K562 (cell line): ENCODE results near the gene SLC25A20. TPM values are rescaled to one million over a fixed set of nuclear protein-coding genes. Genes with fewer than 3 reads are reported as not detected.

Experiments
- ATAC-seq: fragments of 200-7000 bp; cut with Tn5 transposase; 3 replicates; pipeline ENCODE4 v1.9.1; 2020; ENCODE audit warnings: moderate library complexity
- BruUV-seq: library from RNA; stranded (reverse); fragments of 400-500 nt; replicated peaks from 2 replicates; lab custom pipeline; 2021; lab: Mats Ljungman, UMichigan
- CTCF ChIA-PET: fragments of 300-600 bp; formaldehyde crosslinking; extraction: SDS; loops from one replicate; lab custom pipeline; 2021; ENCODE audit warnings: low intra/inter-chr PET ratio; lab: Yijun Ruan, JAX
- POLR2A ChIA-PET: fragments of 300-600, 350-650 bp; sonication (Branson Sonifier 250); formaldehyde crosslinking; extraction: SDS; loops from one replicate; lab custom pipeline; 2021; ENCODE audit warnings: antibody characterized with exemption, inconsistent platforms; lab: Yijun Ruan, JAX
- DNase-seq, 4 experiments: peaks; one replicate each; pipeline versions ENCODE4 v3.0.0 to v3.0.0-alpha.2; 2011 to 2018; ENCODE audit warnings: low spot score in 3 of 4, mixed read lengths in 3 of 4; ENCODE audit errors: extremely low read depth in 1 of 4
- FAIRE-seq: peaks from 2 replicates; lab custom pipeline; 2011; peaks lifted over from hg19 to GRCh38; lab: Jason Lieb, UNC
- H2AFZ ChIP-seq: 2 replicates; pipeline ENCODE4 v1.6.0; 2011; ENCODE audit warnings: low read depth, low read length, control low read depth, inconsistent platforms
- H3K27ac ChIP-seq: fragments of 200-600 bp; 3 replicates; pipeline ENCODE4 v1.8.0; 2011; ENCODE audit warnings: low read depth, mild to moderate bottlenecking, control low read depth, inconsistent platforms, low read length, moderate library complexity, mixed read lengths; ENCODE audit errors: extremely low read depth
- H3K27me3 ChIP-seq, 2 experiments: fragments of 300-600 bp in 1 of 2; 2 replicates in 1 of 2; 3 replicates in 1 of 2; pipeline versions ENCODE4 v1.6.0 to v1.8.0; 2011; ENCODE audit warnings: inconsistent platforms in 2 of 2, low read length in 2 of 2, mild to moderate bottlenecking in 1 of 2, mixed read lengths in 1 of 2, moderate library complexity in 1 of 2; ENCODE audit not compliant: control insufficient read depth in 2 of 2, insufficient read depth in 2 of 2
- H3K36me3 ChIP-seq: fragments of 300-600 bp; 3 replicates; pipeline ENCODE4 v1.8.0; 2011; ENCODE audit warnings: mild to moderate bottlenecking, low read length, inconsistent platforms; ENCODE audit not compliant: control insufficient read depth, insufficient read depth
- H3K4me1 ChIP-seq, 2 experiments: fragments of 200-600 bp in 1 of 2; replicated peaks in 1 of 2; 2 replicates in 1 of 2; 3 replicates in 1 of 2; pipeline versions ENCODE4 v1.5.1 to v1.8.0; 2011; ENCODE audit warnings: inconsistent platforms in 2 of 2, low read length in 2 of 2, mild to moderate bottlenecking in 1 of 2, mixed read lengths in 1 of 2, moderate library complexity in 1 of 2; ENCODE audit not compliant: control insufficient read depth in 2 of 2, insufficient read depth in 2 of 2
- H3K4me2 ChIP-seq: 2 replicates; pipeline ENCODE4 v1.6.1; 2011; ENCODE audit warnings: low read length, control low read depth, inconsistent platforms, mixed read lengths; ENCODE audit not compliant: insufficient read depth
- H3K4me3 ChIP-seq: fragments of 200-600 bp; sonication (generic), shearing (Covaris generic); 2 replicates; pipeline ENCODE4 v1.5.1; 2016; ENCODE audit warnings: control low read depth, inconsistent platforms
- H3K79me2 ChIP-seq: fragments of 200-600 bp; 3 replicates; pipeline ENCODE4 v1.8.0; 2011; ENCODE audit warnings: low read length, inconsistent platforms; ENCODE audit not compliant: control insufficient read depth, insufficient read depth
- H3K9ac ChIP-seq, 2 experiments: 2 replicates each; pipeline versions ENCODE4 v1.6.0 to v1.6.1; 2011; ENCODE audit warnings: low read depth in 2 of 2, low read length in 2 of 2, control low read depth in 1 of 2, inconsistent platforms in 1 of 2, mild to moderate bottlenecking in 1 of 2, mixed read lengths in 1 of 2; ENCODE audit not compliant: insufficient read depth in 1 of 2
- H3K9me1 ChIP-seq: one replicate; pipeline ENCODE4 v1.6.0; 2011; ENCODE audit warnings: inconsistent platforms, mild to moderate bottlenecking, low read length, moderate library complexity; ENCODE audit not compliant: control insufficient read depth, insufficient read depth
- H3K9me3 ChIP-seq: replicated peaks from 2 replicates; pipeline ENCODE4 v1.5.1; 2011; ENCODE audit warnings: low read depth, low read length, inconsistent platforms; ENCODE audit not compliant: control insufficient read depth, insufficient read depth
- H4K20me1 ChIP-seq: replicated peaks from 2 replicates; pipeline ENCODE4 v1.6.1; 2011; ENCODE audit warnings: low read length, inconsistent platforms, mixed read lengths; ENCODE audit not compliant: control insufficient read depth, insufficient read depth
- RFX5 ChIP-seq: IDR thresholded peaks from 2 replicates; pipeline ENCODE4 v1.6.1; 2011; ENCODE audit warnings: low read depth, mild to moderate bottlenecking, improper control_type of control experiment, low read length
- WGBS: fragments of 100-300 bp; shearing (Covaris generic); methylation state at CpG from one replicate; pipeline ENCODE4 v1.1.6; 2016; ENCODE audit warnings: low coverage, mixed read lengths; ENCODE audit not compliant: insufficient coverage; ENCODE audit errors: missing lambda C conversion rate; 5-methylcytosine and 5-hydroxymethylcytosine counted together
- in situ Hi-C: fragments of 300-500 bp; cut with MboI; formaldehyde crosslinking; loops from 4 replicates; pipeline ENCODE4 v1.15.0; 2018; ENCODE audit warnings: inconsistent platforms, mixed read lengths
- intact Hi-C: fragments of 100-400 bp; cut with micrococcal nuclease; formaldehyde crosslinking; loops from 2 replicates; pipeline ENCODE4 v1.14.2; 2022
- polyA plus RNA-seq, 8 experiments: library from polyadenylated mRNA; depleted of rRNA in 4 of 8; stranded (reverse) in 5 of 8; unstranded in 3 of 8; fragments of >200 nt; fragmentation: Nextera tagmentation in 2 of 8; fragmentation: Illumina TruSeq in 1 of 8; extraction: Ambion mirVana in 2 of 8; extraction: Trizol in 1 of 8; gene quantifications; 2 replicates each; pipeline versions ENCODE4 v1.2.1 to v1.2.3, GENCODE V29; 2011 to 2014; ENCODE audit warnings: inconsistent platforms in 1 of 8, missing spikeins in 1 of 8
- total RNA-seq, 7 experiments: library from RNA; depleted of rRNA in 6 of 7; stranded (reverse); fragments of >200 nt in 6 of 7; fragmentation: Illumina TruSeq in 2 of 7; extraction: Trizol in 2 of 7; gene quantifications; 2 replicates each; pipeline versions ENCODE4 v1.2.1 to v1.2.3, GENCODE V29; 2011 to 2021; ENCODE audit warnings: low replicate concordance in 1 of 7
- TF ChIP-seq, protein P1 (sequence below), 2 experiments: fragments of 450-650 bp; IDR thresholded peaks; 2 replicates each; pipeline ENCODE4 v1.6.1; 2016; ENCODE audit warnings: mild to moderate bottlenecking in 2 of 2, borderline replicate concordance in 1 of 2, low read depth in 1 of 2, moderate library complexity in 1 of 2

SLC25A20 gene
- total and polyA plus RNA-seq, 9 of the 15 experiments (the other 6 are each of a cell fraction or from before 2014, with no cell fraction given), result 14.3 to 48.1 (median 21.6) TPM

DNA sequence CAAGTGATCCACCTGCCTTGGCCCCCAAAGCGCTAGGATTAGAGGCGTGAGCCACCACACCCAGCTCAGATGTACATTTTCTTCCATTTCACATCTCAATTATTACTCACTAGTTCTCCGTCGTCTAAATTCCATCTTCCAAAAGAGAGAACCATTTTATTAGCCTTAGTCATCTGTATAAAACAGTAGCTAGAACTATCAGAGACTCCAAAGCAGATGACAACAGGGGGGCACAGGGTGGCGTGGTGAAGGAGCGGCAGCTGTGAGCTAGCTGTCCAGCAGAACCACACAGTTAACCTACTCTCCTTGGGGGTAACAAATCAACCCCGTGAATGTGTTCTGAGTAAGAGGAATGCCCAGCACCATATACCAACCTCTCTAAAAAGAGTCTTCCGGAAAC lies 7.1 kb downstream of the SLC25A20 start:
- H3K4me1 ChIP-seq, result peaks cover 0 to 4% of the 10 kb centered on the region in 2 experiments; a peak in 1 of 5 replicates
- in situ Hi-C loops, result no loop called here
- no peaks in the 10 kb centered on the region for H3K27me3 ChIP-seq
- no peaks in the 10 kb centered on the region for H3K36me3 ChIP-seq
- no peak overlapping the region for H2AFZ ChIP-seq
- no peak for TF ChIP-seq RFX5
- TF ChIP-seq, protein P1, sequence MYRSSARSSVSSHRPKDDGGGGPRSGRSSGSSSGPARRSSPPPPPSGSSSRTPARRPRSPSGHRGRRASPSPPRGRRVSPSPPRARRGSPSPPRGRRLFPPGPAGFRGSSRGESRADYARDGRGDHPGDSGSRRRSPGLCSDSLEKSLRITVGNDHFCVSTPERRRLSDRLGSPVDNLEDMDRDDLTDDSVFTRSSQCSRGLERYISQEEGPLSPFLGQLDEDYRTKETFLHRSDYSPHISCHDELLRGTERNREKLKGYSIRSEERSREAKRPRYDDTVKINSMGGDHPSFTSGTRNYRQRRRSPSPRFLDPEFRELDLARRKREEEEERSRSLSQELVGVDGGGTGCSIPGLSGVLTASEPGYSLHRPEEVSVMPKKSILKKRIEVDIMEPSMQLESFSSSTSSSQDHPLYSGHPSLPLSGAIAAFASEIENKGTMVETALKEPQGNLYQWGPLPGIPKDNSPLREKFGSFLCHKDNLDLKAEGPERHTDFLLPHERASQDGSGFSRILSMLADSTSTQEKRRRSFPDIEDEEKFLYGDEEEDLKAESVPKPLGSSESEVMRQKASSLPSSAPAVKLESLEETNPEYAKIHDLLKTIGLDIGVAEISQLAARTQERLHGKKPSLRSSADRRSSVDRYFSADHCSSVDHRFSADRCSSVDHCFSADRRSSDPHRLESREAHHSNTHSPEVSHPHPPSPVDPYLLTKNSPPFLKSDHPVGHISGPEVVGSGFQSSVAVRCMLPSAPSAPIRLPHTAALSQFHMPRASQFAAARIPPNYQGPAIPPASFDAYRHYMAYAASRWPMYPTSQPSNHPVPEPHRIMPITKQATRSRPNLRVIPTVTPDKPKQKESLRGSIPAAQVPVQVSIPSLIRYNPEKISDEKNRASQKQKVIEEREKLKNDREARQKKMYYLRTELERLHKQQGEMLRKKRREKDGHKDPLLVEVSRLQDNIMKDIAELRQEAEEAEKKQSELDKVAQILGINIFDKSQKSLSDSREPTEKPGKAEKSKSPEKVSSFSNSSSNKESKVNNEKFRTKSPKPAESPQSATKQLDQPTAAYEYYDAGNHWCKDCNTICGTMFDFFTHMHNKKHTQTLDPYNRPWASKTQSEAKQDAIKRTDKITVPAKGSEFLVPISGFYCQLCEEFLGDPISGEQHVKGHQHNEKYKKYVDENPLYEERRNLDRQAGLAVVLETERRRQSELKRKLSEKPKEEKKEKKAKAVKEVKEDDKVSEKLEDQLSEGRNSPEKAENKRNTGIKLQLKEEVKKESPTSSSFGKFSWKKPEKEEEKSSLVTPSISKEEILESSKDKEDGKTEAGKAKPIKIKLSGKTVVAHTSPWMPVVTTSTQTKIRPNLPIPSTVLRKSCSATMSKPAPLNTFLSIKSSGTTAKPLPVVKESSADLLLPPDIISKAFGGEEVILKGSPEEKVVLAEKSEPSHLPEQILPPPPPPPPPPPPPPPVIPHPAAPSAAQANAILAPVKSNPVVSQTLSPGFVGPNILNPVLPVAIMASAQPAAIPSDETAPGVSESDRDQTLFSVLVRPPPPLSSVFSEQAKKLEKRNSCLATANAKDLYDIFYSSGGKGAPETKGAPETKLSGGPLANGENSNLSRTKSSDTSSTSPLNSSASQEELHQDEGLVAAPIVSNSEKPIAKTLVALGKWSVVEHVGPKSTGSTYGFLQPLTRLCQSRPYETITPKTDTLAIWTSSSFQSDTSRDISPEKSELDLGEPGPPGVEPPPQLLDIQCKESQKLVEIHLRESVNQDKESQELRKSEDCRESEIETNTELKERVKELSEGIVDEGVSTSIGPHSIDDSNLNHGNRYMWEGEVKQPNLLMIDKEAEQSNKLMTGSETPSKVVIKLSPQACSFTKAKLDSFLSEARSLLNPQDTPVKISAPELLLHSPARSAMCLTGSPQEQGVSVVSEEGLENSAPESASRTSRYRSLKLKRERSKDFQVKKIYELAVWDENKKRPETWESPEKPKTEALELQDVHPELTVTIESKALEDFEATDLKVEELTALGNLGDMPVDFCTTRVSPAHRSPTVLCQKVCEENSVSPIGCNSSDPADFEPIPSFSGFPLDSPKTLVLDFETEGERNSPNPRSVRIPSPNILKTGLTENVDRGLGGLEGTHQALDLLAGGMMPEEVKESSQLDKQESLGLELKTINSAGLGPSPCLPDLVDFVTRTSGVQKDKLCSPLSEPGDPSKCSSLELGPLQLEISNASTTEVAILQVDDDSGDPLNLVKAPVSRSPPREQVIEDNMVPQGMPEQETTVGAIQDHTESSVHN (IDR thresholded peaks at IDR 0.05; ENCODE audit: borderline replicate concordance in 1 of 2, low read depth in 1 of 2), result no peak
- no TSS peak for BruUV-seq
- H3K9ac ChIP-seq, result no peak overlapping the region
- H3K9me1 ChIP-seq, result no peaks in the 10 kb centered on the region
- no peaks in the 10 kb centered on the region for H3K9me3 ChIP-seq
- no peak overlapping the region for H3K27ac ChIP-seq
- H3K79me2 ChIP-seq, result no peaks in the 10 kb centered on the region
- FAIRE-seq (no peak), ATAC-seq (no peak), DNase-seq (no peak)
- H4K20me1 ChIP-seq, result no peaks in the 10 kb centered on the region
- intact Hi-C loops, result no loop called here
- H3K4me2 ChIP-seq, result no peak overlapping the region
- ChIA-PET CTCF (no interaction called here), POLR2A (interaction anchor here (1.0 kb wide), 1 partner anchor 27 kb away, joined by 3 read pairs; the partner anchor contains the start of gene ARIH2)
- H3K4me3 ChIP-seq, result no peak overlapping the region
- WGBS, result 81% methylated on average over 8 of the region's 8 CpGs
